Aorta (tissue), 5 donors: ENCODE measurements around the gene CFAP99. TPM values are rescaled to one million over a fixed set of nuclear protein-coding genes. Genes with fewer than 3 reads are reported as not detected.

ENCODE experiments used
- ATAC-seq: fragments of 200-7000 bp; cut with Tn5 transposase; one replicate; pipeline ENCODE4 v1.9.1; 2022; ENCODE audit warnings: moderate library complexity; ENCODE audit not compliant: low FRiP score
- DNase-seq, 2 donors: peaks; one replicate each; pipeline ENCODE4 v3.0.0-alpha.2; 2020
- H3K27ac ChIP-seq, 2 donors: one replicate each; pipeline ENCODE4 v1.5.1; 2013; ENCODE audit warnings: low read length in 2 of 2, mild to moderate bottlenecking in 2 of 2, moderate library complexity in 2 of 2, control low read depth in 1 of 2, inconsistent platforms in 1 of 2, low read depth in 1 of 2
- H3K27me3 ChIP-seq, 2 donors: one replicate each; pipeline ENCODE4 v1.6.1; 2013; ENCODE audit warnings: control low read depth in 1 of 2, low read length in 1 of 2, mild to moderate bottlenecking in 1 of 2, moderate library complexity in 1 of 2; ENCODE audit not compliant: insufficient read depth in 2 of 2, control insufficient read depth in 1 of 2
- H3K36me3 ChIP-seq, 2 donors: one replicate each; pipeline ENCODE4 v1.6.1; 2013; ENCODE audit warnings: control low read depth in 1 of 2, low read length in 1 of 2, mild to moderate bottlenecking in 1 of 2; ENCODE audit not compliant: insufficient read depth in 2 of 2, control insufficient read depth in 1 of 2
- H3K4me1 ChIP-seq, 2 donors: one replicate each; pipeline ENCODE4 v1.6.1; 2013; ENCODE audit warnings: low read length in 2 of 2, control low read depth in 1 of 2, mild to moderate bottlenecking in 1 of 2, moderate library complexity in 1 of 2; ENCODE audit not compliant: insufficient read depth in 2 of 2, control insufficient read depth in 1 of 2
- H3K4me3 ChIP-seq, 2 donors: one replicate each; pipeline ENCODE4 v1.5.1; 2013; ENCODE audit warnings: low read length in 2 of 2, control low read depth in 1 of 2, mild to moderate bottlenecking in 1 of 2
- H3K9me3 ChIP-seq: one replicate; pipeline ENCODE4 v1.6.1; 2013; ENCODE audit warnings: mild to moderate bottlenecking, low read length; ENCODE audit not compliant: control insufficient read depth
- WGBS, 2 donors: extraction: QIAGEN DNeasy Blood & Tissue Kit; methylation state at CpG; one replicate each; pipeline ENCODE4 v1.1.7; 2013; 5-methylcytosine and 5-hydroxymethylcytosine counted together
- intact Hi-C, 2 donors: fragments of 100-400 bp; cut with DNase I; formaldehyde crosslinking; loops; one replicate each; pipeline versions ENCODE4 v1.14.2 to v1.15.0; 2022
- polyA plus RNA-seq, 2 donors: library from polyadenylated mRNA; stranded (reverse); fragments of 200-250 nt; gene quantifications; one replicate each; pipeline ENCODE4 v1.2.3, GENCODE V29; 2013
- total RNA-seq, 2 donors: library from RNA; stranded (reverse); fragmentation: NEBNext Ultra II Directional; extraction: Animal tissue kit (Norgen Biotek cat#: 25700); gene quantifications; one replicate each; pipeline ENCODE4 v1.2.1, GENCODE V29; 2021
- donor health status: healthy with polysubstance abuse.
- donor health status: Bipolar disorder and iron deficiency.
- donor health status: DM: no; HTN: no; CAD: no.
- donor health status: DM: no; HTN: no; CAD: no.
- donor health status: DM: yes; HTN: yes; CAD: no.

CFAP99 gene
- total and polyA plus RNA-seq, 4 donors: 0.13 TPM; not detected in 3

GRCh38 chr4:2503809-2504208 is 85.1 kb downstream of the CFAP99 start:
- intact Hi-C loops: no loop called here
- DNase-seq: no peak
- Histone ChIP-seq H3K36me3 (peaks cover 0 to 5% of the 10 kb centered on the region in 2 donors), H3K4me1 (no peaks in the 10 kb centered on the region), H3K4me3 (no peak overlapping the region), H3K9me3 (no peaks in the 10 kb centered on the region), H3K27me3 (no peaks in the 10 kb centered on the region), H3K27ac (no peak overlapping the region)
- 95 to 96% methylated on average over 5 of the region's 5 CpGs for WGBS, 2 donors
- no peak for ATAC-seq

- ATAC-seq (no peak), DNase-seq (no peak)
- Histone ChIP-seq H3K4me1 (no peaks in the 10 kb centered on the region), H3K9me3 (no peaks in the 10 kb centered on the region), H3K27me3 (no peaks in the 10 kb centered on the region), H3K36me3 (peaks cover 0 to 1% of the 10 kb centered on the region in 2 donors), H3K4me3 (no peak overlapping the region), H3K27ac (no peak overlapping the region)
- intact Hi-C loops: no loop called here
- 92 to 95% methylated on average over 4 of the region's 4 CpGs for WGBS, 2 donors
Observed at GRCh38 chr4:2507259-2507658, 88.5 kb downstream of the CFAP99 start.

GRCh38 chr4:2507855-2508254 is 89.1 kb downstream of the CFAP99 start:
- Histone ChIP-seq H3K27me3 (no peaks in the 10 kb centered on the region), H3K36me3 (peaks cover 0 to 1% of the 10 kb centered on the region in 2 donors), H3K9me3 (no peaks in the 10 kb centered on the region), H3K4me1 (no peaks in the 10 kb centered on the region), H3K27ac (no peak overlapping the region), H3K4me3 (no peak overlapping the region)
- WGBS, 2 donors: 90 to 93% methylated on average over 7 of the region's 7 CpGs
- intact Hi-C loops: no loop called here
- no peak for ATAC-seq
- no peak for DNase-seq

- intact Hi-C loops: no loop called here
- H3K27ac ChIP-seq: no peak overlapping the region
- H3K27me3 ChIP-seq: no peaks in the 10 kb centered on the region
- no peaks in the 10 kb centered on the region for H3K9me3 ChIP-seq
- DNase-seq: no peak
- no peaks in the 10 kb centered on the region for H3K4me1 ChIP-seq
- no peak overlapping the region for H3K4me3 ChIP-seq
- peaks cover 0 to 4% of the 10 kb centered on the region in 2 donors for H3K36me3 ChIP-seq
- no peak for ATAC-seq
- 88 to 90% methylated on average over 13 of the region's 13 CpGs for WGBS, 2 donors
Observed at GRCh38 chr4:2510351-2511259, 91.8 kb downstream of the CFAP99 start.

GRCh38 chr4:2511645-2512131 is 92.9 kb downstream of the CFAP99 start:
- intact Hi-C loops: no loop called here
- ATAC-seq: no peak
- peaks cover 0 to 4% of the 10 kb centered on the region in 2 donors for H3K36me3 ChIP-seq
- no peaks in the 10 kb centered on the region for H3K27me3 ChIP-seq
- H3K4me3 ChIP-seq: no peak overlapping the region
- WGBS, 2 donors: 82 to 83% methylated on average over 9 of the region's 9 CpGs
- no peak for DNase-seq
- H3K27ac ChIP-seq: no peak overlapping the region
- H3K9me3 ChIP-seq: no peaks in the 10 kb centered on the region
- no peaks in the 10 kb centered on the region for H3K4me1 ChIP-seq

Other genes with a start within 250 kb of the CFAP99 start
- 10 to 100 TPM; 11.1 to 16.2 TPM for gene HAUS3, start 176.8 kb upstream of the CFAP99 start, total RNA-seq
- gene HAUS3, start 176.8 kb upstream of the CFAP99 start, polyA plus RNA-seq: 1 to 10 TPM; 3.8 to 9.2 TPM
- gene POLN, start 176.8 kb upstream of the CFAP99 start, total RNA-seq: 1 to 10 TPM; 3.2 to 6.6 TPM
- 1 to 10 TPM in 1 of 2 donors, not detected in 1; 7.0 TPM for gene POLN, start 176.8 kb upstream of the CFAP99 start, polyA plus RNA-seq
- gene MXD4, start 156.8 kb upstream of the CFAP99 start, total RNA-seq: 10 to 100 TPM; 45.7 to 75.4 TPM
- 10 to 100 TPM; 36.9 to 75.1 TPM for gene MXD4, start 156.8 kb upstream of the CFAP99 start, polyA plus RNA-seq
- gene ZFYVE28, start 310 bp upstream of the CFAP99 start, total RNA-seq: 10 to 100 TPM; 10.8 to 25.9 TPM
- gene ZFYVE28, start 310 bp upstream of the CFAP99 start, polyA plus RNA-seq: 10 to 100 TPM in 1 of 2 donors, 1 to 10 TPM in 1; 7.0 to 14.3 TPM
- gene RNF4, start 50.2 kb downstream of the CFAP99 start, total RNA-seq: 10 to 100 TPM; 50.7 to 52.5 TPM
- gene RNF4, start 50.2 kb downstream of the CFAP99 start, polyA plus RNA-seq: 10 to 100 TPM; 18.9 to 21.1 TPM
- 10 to 100 TPM; 23.8 to 41.6 TPM for gene FAM193A, start 117.7 kb downstream of the CFAP99 start, total RNA-seq
- 10 to 100 TPM in 1 of 2 donors, 1 to 10 TPM in 1; 4.6 to 13.2 TPM for gene FAM193A, start 117.7 kb downstream of the CFAP99 start, polyA plus RNA-seq